CD14-positive monocyte (primary cell): Measurements from ENCODE around the gene TRAPPC8. TPM values are rescaled to one million over a fixed set of nuclear protein-coding genes. Genes with fewer than 3 reads are reported as not detected.

ENCODE experiments used
- DNase-seq, 3 donors: peaks; one replicate each; pipeline ENCODE4 v3.0.0-alpha.2; 2011 to 2022
- H2AFZ ChIP-seq: 2 replicates; pipeline ENCODE4 v1.6.0; 2012; ENCODE audit warnings: mild to moderate bottlenecking, low read depth, low read length, inconsistent platforms; ENCODE audit not compliant: insufficient read depth, poor library complexity, severe bottlenecking
- H3K27ac ChIP-seq, 2 donors: 1 replicate in 1 of 2; 2 replicates in 1 of 2; pipeline ENCODE4 v1.5.1; 2012 to 2013; ENCODE audit warnings: low read length in 2 of 2, control low read depth in 1 of 2, inconsistent platforms in 1 of 2, low read depth in 1 of 2, mild to moderate bottlenecking in 1 of 2
- H3K27me3 ChIP-seq, 2 donors: one replicate each; pipeline versions ENCODE4 v1.6.0 to v1.6.1; 2011 to 2013; ENCODE audit warnings: low read length in 2 of 2; ENCODE audit not compliant: control insufficient read depth in 2 of 2, insufficient read depth in 2 of 2
- H3K36me3 ChIP-seq, 2 donors: replicated peaks in 1 of 2; 1 replicate in 1 of 2; 2 replicates in 1 of 2; pipeline versions ENCODE4 v1.5.1 to v1.6.1; 2012 to 2013; ENCODE audit warnings: low read length in 2 of 2, control low read depth in 1 of 2, inconsistent platforms in 1 of 2, mild to moderate bottlenecking in 1 of 2; ENCODE audit not compliant: insufficient read depth in 2 of 2, control insufficient read depth in 1 of 2
- H3K4me1 ChIP-seq, 2 donors: 1 replicate in 1 of 2; 2 replicates in 1 of 2; pipeline versions ENCODE4 v1.5.1 to v1.6.1; 2012 to 2013; ENCODE audit warnings: low read length in 2 of 2, control low read depth in 1 of 2, inconsistent platforms in 1 of 2, mild to moderate bottlenecking in 1 of 2, moderate library complexity in 1 of 2; ENCODE audit not compliant: insufficient read depth in 2 of 2, control insufficient read depth in 1 of 2
- H3K4me2 ChIP-seq: replicated peaks from 2 replicates; pipeline ENCODE3; 2012; ENCODE audit warnings: low read length, moderate library complexity, mild to moderate bottlenecking; ENCODE audit not compliant: poor library complexity, severe bottlenecking; ENCODE audit errors: extremely low read depth
- H3K4me3 ChIP-seq, 3 experiments: fragments of 200-600 bp in 1 of 3; sonication (generic) in 1 of 3; replicated peaks in 1 of 3; 1 replicate in 2 of 3; 2 replicates in 1 of 3; pipeline ENCODE4 v1.5.1; 2011 to 2013; ENCODE audit warnings: low read length in 3 of 3, mild to moderate bottlenecking in 3 of 3, control low read depth in 2 of 3, low read depth in 2 of 3, inconsistent platforms in 1 of 3, moderate library complexity in 1 of 3
- H3K79me2 ChIP-seq: 2 replicates; pipeline ENCODE4 v1.6.0; 2012; ENCODE audit warnings: mild to moderate bottlenecking, control low read depth, inconsistent platforms, low read length, moderate library complexity; ENCODE audit not compliant: insufficient read depth
- H3K9ac ChIP-seq: 2 replicates; pipeline ENCODE4 v1.6.0; 2017; ENCODE audit warnings: low read length, mild to moderate bottlenecking; ENCODE audit not compliant: insufficient read depth, poor library complexity, severe bottlenecking
- H3K9me3 ChIP-seq, 2 donors: replicated peaks in 1 of 2; 1 replicate in 1 of 2; 2 replicates in 1 of 2; pipeline versions ENCODE4 v1.5.1 to v1.6.1; 2012 to 2013; ENCODE audit warnings: low read length in 2 of 2, control low read depth in 1 of 2; ENCODE audit not compliant: control insufficient read depth in 1 of 2, insufficient read depth in 1 of 2
- H4K20me1 ChIP-seq: 2 replicates; pipeline ENCODE4 v1.6.0; 2012; ENCODE audit warnings: mild to moderate bottlenecking, low read length, control low read depth, moderate library complexity; ENCODE audit not compliant: insufficient read depth
- H3K27ac Mint-ChIP-seq, 7 donors: one replicate each; pipeline ENCODE4 v1.8.0; 2020; ENCODE audit warnings: mild to moderate bottlenecking in 7 of 7, mixed read lengths in 7 of 7, moderate library complexity in 6 of 7, inconsistent platforms in 2 of 7
- H3K27me3 Mint-ChIP-seq, 3 donors: one replicate each; pipeline ENCODE4 v1.8.0; 2021 to 2022; ENCODE audit warnings: low read depth in 3 of 3, mild to moderate bottlenecking in 3 of 3, mixed read lengths in 3 of 3, moderate library complexity in 3 of 3, inconsistent platforms in 1 of 3
- H3K36me3 Mint-ChIP-seq, 2 donors: one replicate each; pipeline ENCODE4 v1.8.0; 2020; ENCODE audit warnings: mixed read lengths in 2 of 2, inconsistent platforms in 1 of 2, mild to moderate bottlenecking in 1 of 2
- H3K4me1 Mint-ChIP-seq: one replicate; pipeline ENCODE4 v1.8.0; 2020; ENCODE audit warnings: mild to moderate bottlenecking, mixed read lengths
- H3K4me3 Mint-ChIP-seq, 2 donors: one replicate each; pipeline ENCODE4 v1.8.0; 2020; ENCODE audit warnings: mild to moderate bottlenecking in 2 of 2, mixed read lengths in 2 of 2, moderate library complexity in 1 of 2
- H3K9me3 Mint-ChIP-seq, 7 donors: one replicate each; pipeline ENCODE4 v1.8.0; 2020 to 2022; ENCODE audit warnings: mixed read lengths in 7 of 7, mild to moderate bottlenecking in 6 of 7, moderate library complexity in 6 of 7, inconsistent platforms in 2 of 7
- WGBS: methylation state at CpG from one replicate; pipeline ENCODE4 v1.1.5; 2013; ENCODE audit warnings: missing lambda C conversion rate; ENCODE audit not compliant: insufficient coverage; 5-methylcytosine and 5-hydroxymethylcytosine counted together
- intact Hi-C, 2 donors: fragments of 100-400 bp; cut with micrococcal nuclease; formaldehyde crosslinking; loops; one replicate each; pipeline versions ENCODE4 v1.15.0 to v1.15.1; 2023
- polyA plus RNA-seq, 3 donors: library from polyadenylated mRNA; depleted of rRNA in 1 of 3; unstranded in 2 of 3; stranded (reverse) in 1 of 3; fragments of 300-500 nt in 2 of 3; fragments of >200 nt in 1 of 3; fragmentation: Illumina TruSeq in 2 of 3; gene quantifications; 1 replicate in 2 of 3; 2 replicates in 1 of 3; pipeline ENCODE4 v1.2.3, GENCODE V29; 2012 to 2021
- TF ChIP-seq, protein P1 (sequence below): fragments of 200-600 bp; IDR thresholded peaks from one replicate; pipeline ENCODE4 v1.8.0; 2022; ENCODE audit warnings: antibody characterized with exemption, mild to moderate bottlenecking

Gene TRAPPC8
- polyA plus RNA-seq, 3 donors, result 16.2 to 52.7 (median 22.1) TPM

DNA sequence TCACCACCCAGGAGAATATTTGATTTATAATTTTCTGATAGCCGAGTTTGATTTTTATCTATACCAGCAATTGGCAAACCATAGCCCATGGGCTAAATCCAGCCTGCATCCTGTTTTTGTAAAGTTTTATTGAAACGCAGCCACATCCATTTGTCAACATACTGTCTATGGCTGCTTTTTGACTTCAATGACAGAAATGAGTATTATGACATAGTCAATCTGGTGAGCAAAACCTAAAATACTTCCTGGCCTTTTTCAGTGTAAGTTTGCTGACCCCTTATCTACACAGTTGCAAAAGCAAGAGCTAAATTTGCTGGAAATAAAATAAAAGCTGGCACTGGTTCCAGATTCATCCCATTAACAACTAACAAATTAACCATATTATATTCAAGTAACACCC lies 102.4 kb downstream of the TRAPPC8 start:
- H4K20me1 ChIP-seq, result no peaks in the 10 kb centered on the region
- no peak overlapping the region for H2AFZ ChIP-seq
- H3K27ac ChIP-seq, result no peak overlapping the region
- H3K79me2 ChIP-seq, result no peaks in the 10 kb centered on the region
- Mint-ChIP-seq H3K36me3 (peaks cover 72 to 87% of the 10 kb centered on the region in 2 donors), H3K27me3 (no peaks in the 10 kb centered on the region), H3K27ac (no peak overlapping the region), H3K4me1 (no peaks in the 10 kb centered on the region), H3K4me3 (no peak overlapping the region), H3K9me3 (no peaks in the 10 kb centered on the region)
- H3K27me3 ChIP-seq, result no peaks in the 10 kb centered on the region
- TF ChIP-seq, protein P1, sequence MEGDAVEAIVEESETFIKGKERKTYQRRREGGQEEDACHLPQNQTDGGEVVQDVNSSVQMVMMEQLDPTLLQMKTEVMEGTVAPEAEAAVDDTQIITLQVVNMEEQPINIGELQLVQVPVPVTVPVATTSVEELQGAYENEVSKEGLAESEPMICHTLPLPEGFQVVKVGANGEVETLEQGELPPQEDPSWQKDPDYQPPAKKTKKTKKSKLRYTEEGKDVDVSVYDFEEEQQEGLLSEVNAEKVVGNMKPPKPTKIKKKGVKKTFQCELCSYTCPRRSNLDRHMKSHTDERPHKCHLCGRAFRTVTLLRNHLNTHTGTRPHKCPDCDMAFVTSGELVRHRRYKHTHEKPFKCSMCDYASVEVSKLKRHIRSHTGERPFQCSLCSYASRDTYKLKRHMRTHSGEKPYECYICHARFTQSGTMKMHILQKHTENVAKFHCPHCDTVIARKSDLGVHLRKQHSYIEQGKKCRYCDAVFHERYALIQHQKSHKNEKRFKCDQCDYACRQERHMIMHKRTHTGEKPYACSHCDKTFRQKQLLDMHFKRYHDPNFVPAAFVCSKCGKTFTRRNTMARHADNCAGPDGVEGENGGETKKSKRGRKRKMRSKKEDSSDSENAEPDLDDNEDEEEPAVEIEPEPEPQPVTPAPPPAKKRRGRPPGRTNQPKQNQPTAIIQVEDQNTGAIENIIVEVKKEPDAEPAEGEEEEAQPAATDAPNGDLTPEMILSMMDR, result no peak
- WGBS, result no CpG with 5 or more reads among the region's 2 CpGs
- intact Hi-C loops, result no loop called here
- peaks cover 82 to 96% of the 10 kb centered on the region in 2 donors for H3K36me3 ChIP-seq
- DNase-seq, result no peak
- no peak overlapping the region for H3K4me3 ChIP-seq
- no peaks in the 10 kb centered on the region for H3K9me3 ChIP-seq
- H3K4me2 ChIP-seq, result no peak overlapping the region
- H3K9ac ChIP-seq, result no peak overlapping the region
- H3K4me1 ChIP-seq, result no peaks in the 10 kb centered on the region

DNA sequence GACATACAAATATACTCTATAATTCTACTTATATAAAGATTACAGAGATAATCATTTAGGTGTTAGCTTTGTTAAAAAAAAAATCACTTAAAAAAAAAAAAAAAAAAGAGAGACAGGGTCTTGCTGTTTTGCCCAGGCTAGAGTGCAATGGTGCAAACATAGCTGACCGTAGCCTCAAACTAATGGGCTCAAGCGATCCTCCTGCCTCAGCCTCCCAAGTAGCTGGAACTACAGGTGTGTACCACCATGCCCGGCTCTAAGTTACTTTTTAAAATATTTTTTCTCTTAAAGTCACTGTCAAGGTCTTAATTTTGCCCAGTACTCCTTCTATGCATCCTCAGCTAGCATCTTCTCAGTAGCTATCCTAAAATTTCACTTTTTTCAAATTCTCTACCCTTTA lies 105.0 kb downstream of the TRAPPC8 start:
- no peaks in the 10 kb centered on the region for H3K4me1 Mint-ChIP-seq
- H3K36me3 ChIP-seq, result peaks cover 80 to 96% of the 10 kb centered on the region in 2 donors
- H3K27ac ChIP-seq, result no peak overlapping the region
- TF ChIP-seq, protein P1, result no peak
- no peak overlapping the region for H3K27ac Mint-ChIP-seq
- no peak for DNase-seq
- no peak overlapping the region for H3K9ac ChIP-seq
- H3K27me3 ChIP-seq, result no peaks in the 10 kb centered on the region
- H3K9me3 Mint-ChIP-seq, result no peaks in the 10 kb centered on the region
- intact Hi-C loops, result no loop called here
- H2AFZ ChIP-seq, result no peak overlapping the region
- no peaks in the 10 kb centered on the region for H3K9me3 ChIP-seq
- no peak overlapping the region for H3K4me2 ChIP-seq
- H3K27me3 Mint-ChIP-seq, result no peaks in the 10 kb centered on the region
- no peaks in the 10 kb centered on the region for H4K20me1 ChIP-seq
- H3K4me3 ChIP-seq, result no peak overlapping the region
- no peaks in the 10 kb centered on the region for H3K4me1 ChIP-seq
- WGBS, result 100% methylated on average over 3 of the region's 3 CpGs
- no peaks in the 10 kb centered on the region for H3K79me2 ChIP-seq
- no peak overlapping the region for H3K4me3 Mint-ChIP-seq
- H3K36me3 Mint-ChIP-seq, result peaks cover 68 to 85% of the 10 kb centered on the region in 2 donors
